Mucosa of gallbladder (tissue), 1 donor: ENCODE results near the gene LDAH. TPM values are rescaled to one million over a fixed set of nuclear protein-coding genes. Genes with fewer than 3 reads are reported as not detected.

Experiments used
- DNase-seq: peaks from one replicate; pipeline ENCODE4 v3.0.0-alpha.2; 2020; ENCODE audit warnings: low spot score
- total RNA-seq: library from RNA; stranded (reverse); gene quantifications from one replicate; pipeline ENCODE4 v1.2.1, GENCODE V29; 2021
- donor health status: DM: no; HTN: no; CAD: no.

Gene LDAH
- total RNA-seq, 1 donor from 2014 or later, result 19.3 TPM

DNA sequence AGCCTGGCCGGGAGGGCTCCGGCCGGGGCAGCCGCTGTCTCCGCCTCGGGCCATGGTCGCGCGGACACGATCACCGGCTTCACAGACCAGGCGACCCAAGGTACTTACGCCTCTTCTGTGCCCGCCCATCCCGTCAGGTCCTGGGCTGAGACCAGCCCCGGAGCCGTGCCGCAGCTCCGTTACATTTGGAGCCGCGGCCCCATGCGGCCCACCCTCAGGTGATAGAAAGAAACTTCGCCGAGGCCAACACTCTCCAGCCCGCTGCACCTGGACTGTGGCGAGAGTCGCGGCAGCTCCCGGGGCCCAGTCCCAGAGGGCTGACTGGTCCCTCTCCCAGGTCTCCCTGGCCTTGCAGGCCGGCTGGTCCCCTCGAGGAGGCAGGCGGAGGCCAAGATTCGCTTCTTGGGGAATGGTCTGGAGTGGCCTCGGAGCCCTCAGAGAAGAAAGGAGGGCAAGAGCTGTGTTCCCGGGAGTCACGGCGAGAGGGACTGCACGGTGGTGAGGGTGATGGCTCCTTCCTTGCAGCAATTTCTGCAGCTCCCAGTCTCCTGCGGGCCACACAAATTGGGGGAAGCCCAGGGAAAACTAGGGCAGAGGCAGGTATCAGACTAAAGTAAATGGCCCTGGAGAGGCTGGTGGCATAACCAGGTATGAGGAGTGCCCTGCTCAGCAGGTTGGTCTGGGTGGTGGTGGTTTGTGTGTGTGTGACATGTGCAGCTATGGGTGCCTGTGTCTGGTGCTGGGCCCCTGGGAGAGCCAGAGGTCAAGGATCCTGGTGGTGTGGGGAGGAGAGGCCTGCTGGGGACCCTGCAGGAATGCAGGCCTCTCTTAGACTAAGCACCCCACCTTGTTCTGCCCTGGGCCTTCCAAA is 155.1 kb downstream of the LDAH start:
- DNase-seq, result no peak

DNA sequence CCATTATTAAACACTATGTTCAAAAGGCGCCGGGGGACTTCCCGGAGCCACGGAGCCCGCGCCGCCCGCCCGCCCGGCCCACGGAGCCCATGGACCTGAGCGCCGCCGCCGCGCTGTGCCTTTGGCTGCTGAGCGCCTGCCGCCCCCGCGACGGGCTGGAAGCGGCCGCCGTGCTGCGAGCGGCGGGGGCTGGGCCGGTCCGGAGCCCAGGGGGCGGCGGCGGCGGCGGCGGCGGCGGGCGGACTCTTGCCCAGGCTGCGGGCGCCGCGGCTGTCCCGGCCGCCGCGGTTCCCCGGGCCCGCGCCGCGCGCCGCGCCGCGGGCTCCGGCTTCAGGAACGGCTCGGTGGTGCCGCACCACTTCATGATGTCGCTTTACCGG is 155.8 kb downstream of the LDAH start:
- DNase-seq, result no peak

GRCh38 chr2:20666304-20667150 is 156.4 kb downstream of the LDAH start, which contains the start of gene GDF7:
Gene GDF7 (plus strand): TSS chr2:20667144. CDS start chr2:20667240, 96 bp downstream.
- no peak for DNase-seq

GRCh38 chr2:20666005-20666303 is 156.9 kb downstream of the LDAH start:
- no peak for DNase-seq

DNA sequence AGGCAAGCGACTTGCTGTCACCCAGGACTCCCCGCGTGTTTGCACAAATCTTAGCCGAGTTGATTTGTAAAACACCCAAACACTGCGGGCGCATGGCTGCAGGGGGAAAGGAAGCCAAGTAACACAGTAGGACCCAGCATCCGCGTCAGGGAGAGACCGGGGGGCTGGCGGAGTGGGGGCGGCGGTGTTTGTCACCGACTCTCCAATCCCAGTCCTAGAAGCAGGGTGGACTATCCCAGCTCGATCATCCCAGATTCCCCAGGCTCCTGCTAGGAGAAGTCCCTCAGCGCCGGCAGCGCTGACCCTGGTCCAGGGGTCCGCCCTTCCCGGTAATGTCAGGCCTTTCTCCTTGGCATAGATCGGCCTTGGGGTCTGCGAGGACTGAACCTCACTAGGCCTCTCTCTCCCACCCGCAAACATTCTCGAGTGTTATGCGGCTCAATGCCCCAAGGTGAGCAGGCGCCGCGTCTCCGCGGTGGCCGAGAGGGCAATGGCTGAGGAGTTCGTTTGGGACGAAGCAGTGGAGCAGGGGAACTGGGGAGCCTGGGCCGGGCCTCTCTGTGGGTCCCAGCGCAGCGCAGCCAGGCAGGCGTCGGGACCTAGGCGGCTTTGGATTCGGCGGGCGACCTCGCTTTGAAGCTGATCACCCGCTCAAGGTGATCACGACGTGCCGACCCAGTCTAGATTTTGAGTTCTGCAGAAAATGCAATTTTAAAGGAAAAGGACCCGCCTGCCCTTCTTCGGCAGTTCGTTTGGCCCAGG is 157.5 kb downstream of the LDAH start:
- no peak for DNase-seq

GRCh38 chr2:20664431-20665242 is 158.3 kb downstream of the LDAH start:
- DNase-seq, result no peak

DNA sequence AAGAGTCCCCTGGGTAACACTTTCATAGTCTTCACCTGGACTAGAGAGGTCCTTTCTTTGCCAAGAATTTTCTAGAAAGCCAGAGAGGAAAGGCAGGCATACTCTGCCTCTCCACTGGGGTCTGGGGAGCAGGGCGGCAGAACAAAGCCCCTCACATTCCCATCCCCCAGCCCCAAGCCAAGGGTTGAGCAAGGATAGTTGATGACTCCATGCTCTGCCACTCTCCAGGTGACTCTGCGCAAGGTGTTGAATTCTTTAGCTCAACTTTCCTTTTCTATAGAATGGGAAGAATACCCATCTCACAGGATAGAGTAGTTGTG is 158.9 kb downstream of the LDAH start:
- no peak for DNase-seq

- no peak for DNase-seq
Observed at GRCh38 chr2:20663196-20664070, 159.5 kb downstream of the LDAH start.

- no peak for DNase-seq
Observed at GRCh38 chr2:20662308-20662937, 160.5 kb downstream of the LDAH start.

DNA sequence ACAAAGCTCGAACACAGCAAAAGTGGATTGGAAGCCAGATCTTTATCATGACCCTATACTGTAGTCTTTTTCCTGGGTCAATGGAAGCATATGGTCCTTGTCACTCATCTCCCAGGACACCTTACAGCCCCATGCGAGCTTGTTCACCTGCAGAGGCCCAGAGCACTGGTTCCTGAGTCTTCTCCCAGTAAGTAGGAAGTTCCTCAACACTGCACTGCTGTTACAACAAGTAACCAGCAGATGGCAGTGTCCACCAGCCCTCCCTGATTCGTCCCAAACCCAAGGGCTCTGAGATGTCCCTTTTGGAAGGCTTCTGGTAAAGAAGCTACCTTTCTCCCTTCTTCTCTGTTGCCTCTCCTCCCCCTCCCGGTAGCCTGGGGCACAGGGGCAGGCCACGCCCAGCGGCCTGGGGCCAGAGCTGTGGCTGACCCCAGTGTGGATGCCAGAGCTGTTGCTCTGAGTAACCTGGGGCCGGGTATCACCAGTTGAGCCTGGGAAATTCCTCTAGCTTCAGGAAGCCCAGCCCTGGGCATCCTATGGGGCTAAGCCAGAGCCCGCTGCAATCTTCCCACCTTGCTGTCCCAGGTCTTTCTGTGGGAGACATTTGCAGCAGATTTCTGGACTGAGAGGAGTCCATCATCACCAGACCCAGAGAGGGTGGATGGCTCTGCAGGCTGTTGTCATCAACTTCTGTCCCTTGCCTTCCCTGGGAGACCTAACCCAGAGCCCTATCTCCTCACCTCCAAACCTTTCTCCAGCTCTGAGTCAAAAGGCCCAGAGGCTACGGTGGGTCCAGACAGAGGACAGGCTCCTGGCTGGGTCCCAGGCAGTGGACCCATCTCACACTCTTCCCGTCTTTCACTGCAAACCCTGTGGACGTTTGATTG is 161.2 kb downstream of the LDAH start:
- peak; percentile 73 for DNase-seq

GRCh38 chr2:20660506-20661420 is 162.1 kb downstream of the LDAH start:
- DNase-seq, result no peak

DNA sequence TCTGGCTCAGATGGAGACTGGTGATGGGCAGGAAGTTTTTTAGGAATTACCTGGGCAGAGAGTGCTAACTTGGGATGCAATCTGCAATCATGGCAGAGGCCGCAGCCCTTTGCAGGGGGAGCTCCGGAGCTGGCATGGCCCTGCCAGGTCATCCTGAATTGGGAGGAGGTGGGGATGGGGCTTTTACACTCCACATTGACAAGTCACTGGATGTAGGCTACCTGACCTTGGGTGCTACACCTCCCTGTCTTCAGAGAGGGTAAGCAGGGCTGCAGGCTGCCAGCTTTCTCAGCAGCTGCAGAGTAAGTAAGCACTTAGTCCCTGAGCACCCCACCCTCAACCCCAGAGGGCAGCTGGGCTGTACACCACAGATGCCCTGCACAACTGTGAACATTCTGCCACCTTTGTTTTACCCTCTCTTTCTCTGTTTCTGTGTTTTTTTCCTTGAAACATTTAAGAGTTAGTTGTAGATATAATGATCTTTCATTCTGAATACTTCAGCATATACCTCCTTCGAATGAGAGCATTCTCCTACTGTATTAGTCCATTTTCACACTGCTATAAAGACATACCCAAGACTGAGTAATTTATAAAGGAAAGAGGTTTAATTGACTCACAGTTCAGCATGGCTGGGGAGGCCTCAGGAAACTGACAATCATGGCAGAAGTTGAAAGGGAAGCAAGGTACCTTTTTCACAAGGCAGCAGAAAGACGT is 165.2 kb downstream of the LDAH start:
- no peak for DNase-seq

- no peak for DNase-seq
Observed at GRCh38 chr2:20656561-20656960, 166.3 kb downstream of the LDAH start.

DNA sequence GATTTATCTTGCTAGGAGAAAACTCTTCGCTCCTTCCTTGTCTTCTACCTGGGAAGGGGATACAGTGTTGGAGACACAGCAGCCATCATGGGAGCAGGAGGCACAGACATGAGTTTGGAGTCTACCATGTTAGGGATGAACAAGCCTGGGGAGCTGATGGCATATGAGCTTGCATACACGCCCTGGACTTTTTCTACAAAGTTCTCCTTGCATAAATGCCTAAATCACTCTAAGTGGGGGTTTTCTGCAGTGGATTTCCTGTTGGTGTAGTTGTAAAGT is 168.4 kb downstream of the LDAH start:
- DNase-seq, result no peak

DNA sequence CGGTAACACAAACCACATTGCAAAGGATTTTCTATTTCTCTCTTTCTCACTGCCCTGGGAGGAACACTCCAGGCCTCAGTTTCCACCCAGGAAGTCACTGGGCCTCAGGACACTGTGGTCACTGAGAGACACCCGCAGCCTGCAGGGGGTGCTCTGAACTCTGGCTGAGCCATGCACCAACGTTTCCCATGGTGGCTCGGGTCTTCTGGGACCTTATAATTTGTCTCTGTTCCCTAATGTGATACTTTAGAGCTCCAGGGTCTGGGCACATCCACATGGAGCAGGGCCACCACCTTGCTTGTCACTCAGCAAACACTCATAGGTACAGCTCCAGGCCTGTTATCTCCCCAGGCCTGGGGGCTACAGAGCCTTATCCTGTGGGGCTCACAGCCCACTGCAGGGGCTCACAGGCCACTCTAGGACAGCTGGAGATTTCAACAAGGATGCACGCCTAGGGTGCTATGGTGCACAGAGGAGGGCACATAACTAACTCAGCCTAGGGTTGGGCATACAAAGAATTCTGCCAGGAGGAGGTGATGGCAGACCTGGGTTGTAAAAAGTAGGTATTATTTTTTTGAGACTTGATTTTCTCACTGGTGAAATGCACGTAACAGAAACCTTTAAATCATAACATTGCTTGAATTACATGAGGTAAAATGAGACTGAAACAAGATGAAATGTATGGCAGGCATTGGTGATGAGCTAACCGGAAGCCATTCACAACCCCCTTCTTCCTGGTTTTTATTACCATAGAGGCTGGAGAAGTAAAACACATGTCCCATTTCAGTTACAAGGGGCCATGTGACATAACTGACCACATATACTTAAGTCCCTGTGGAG is 169.0 kb downstream of the LDAH start:
- DNase-seq, result no peak
